ENCODE measurements around the gene MIPEP.

DNA sequence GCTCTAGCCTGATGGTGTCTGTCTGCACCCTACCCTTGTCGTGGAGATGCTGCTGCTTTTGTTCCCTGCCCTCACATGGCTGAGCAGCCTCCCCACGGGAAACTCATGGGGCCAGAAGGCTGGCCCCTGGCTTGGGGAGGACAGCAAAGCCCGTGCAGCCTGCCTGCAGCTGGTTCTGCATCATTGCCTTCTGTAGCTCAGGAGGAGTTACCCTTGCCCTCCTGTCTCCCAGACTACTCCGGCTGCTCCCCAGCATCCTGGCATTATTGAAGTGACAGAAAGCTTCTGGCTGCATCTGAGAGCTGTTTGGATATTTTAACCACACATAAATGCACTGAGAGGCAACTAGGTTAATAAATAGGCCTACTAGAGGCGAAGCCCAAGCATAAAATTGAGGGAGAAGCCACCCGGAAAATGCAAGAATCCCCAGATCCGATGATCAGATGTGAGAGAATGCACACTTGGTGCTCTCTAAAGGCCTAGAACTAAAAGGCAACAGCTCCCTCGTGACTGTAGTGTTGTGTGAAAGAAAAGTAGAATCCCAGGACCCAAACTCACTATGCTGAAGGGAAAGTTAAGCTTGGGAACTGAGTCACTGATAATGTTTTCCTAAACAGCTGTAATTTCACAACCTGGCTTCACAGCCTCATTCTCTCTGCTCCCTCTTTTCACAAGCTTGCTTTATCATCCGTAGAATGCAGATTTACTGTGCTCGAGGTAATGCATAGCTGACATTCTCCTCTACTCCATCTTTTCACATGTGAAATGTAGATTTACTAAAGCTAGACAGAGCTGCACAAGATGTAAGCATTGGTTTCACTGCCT, 208.1 kb downstream of the MIPEP start:
- TF ChIP-seq CTCF (IDR thresholded peaks at IDR 0.05): no peak
- no peak for TF ChIP-seq POLR2A (IDR thresholded peaks at IDR 0.05)

Data from esophagus squamous epithelium (tissue), 4 donors.